Inflammatory macrophage treated with lipopolysaccharide for 4 hours (primary cell): ENCODE data around the gene MGST1.
"Not testable (repeated sequence)": the region's sequence is repeated elsewhere in the genome, so short reads cannot be mapped to it uniquely, and the experiment has no call there.

Experiments
- DNase-seq: peaks from one replicate; pipeline ENCODE4 v3.0.0-alpha.2; 2020

MGST1 gene

GRCh38 chr12:16358878-16359277 is 11.4 kb downstream of the MGST1 start:
- peak; percentile 69 for DNase-seq

DNA sequence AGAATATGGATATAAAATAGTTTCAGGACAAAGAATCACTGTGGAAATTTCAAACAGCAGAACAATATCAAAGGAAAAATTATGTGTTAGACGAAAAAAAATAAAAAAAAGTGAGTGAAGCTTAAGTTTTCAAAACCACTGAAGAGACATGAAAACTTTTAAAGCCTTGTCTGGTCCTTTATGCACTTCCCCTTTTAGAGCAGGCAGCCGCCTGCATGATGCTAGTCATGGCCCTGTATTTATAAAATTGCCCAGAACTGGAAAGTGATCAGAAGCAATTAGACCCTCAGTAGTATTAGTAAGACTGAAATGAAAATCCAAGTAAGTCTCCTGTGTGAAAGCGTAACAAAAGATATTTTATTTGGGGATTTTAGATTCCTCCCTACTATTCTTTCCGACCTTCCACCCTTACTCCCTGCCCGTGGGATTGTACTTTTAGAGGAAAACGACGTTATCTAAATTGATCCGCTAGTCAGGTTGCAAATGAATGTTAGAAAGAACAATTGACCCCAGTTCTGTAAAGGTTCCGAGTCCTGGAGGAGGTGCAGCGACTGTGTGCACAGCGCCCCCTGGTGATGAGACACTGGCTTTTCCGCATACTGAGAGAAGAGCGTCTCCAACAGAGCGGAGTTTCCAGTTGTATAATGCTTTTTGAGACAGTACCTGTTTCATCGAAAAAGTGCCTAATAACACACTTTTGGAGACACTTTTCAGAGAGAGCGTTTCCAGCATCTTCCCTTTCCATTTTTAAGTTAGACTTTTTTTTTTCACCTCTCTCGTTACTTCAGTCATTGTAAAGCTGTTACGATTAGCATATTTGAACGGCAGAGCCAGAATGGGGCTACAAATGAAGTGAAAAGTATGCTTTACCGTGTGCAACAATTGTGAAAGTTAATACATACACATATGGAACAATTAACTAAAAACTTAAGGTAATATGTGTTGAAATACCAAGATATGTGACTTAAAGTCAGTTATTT is 12.4 kb downstream of the MGST1 start:
- DNase-seq = peak; percentile 62

DNA sequence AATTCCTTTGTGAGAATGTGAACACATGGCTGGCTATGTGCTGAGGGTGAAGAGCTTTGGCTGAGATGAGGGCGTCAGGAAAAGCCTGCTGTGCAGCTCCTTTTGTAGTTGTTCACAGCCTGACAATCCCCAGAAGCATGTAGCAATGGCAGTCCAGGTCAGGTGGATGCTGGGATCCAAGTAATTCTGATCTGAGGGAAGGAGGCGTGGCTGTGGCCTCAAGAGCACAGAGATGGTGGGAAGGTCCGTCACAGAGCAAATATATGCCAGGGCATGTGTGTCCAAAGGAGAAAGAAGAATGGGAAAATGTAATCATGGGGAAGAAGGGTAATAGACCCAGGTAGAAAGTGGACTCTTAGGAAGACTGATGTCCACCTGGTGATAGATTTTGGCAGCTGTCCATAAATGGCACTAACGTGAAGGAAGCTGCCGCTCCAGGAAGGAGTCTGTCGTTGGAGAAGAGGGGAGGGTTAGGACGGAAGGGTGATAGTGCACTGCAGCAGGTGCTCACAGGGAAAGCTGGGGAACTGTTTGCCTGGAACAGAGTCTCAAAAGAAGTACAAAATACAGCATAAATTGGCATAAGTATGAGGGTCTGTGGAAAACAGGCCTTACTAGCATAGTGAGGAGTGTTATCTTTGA is 13.8 kb downstream of the MGST1 start:
- no peak for DNase-seq

DNA sequence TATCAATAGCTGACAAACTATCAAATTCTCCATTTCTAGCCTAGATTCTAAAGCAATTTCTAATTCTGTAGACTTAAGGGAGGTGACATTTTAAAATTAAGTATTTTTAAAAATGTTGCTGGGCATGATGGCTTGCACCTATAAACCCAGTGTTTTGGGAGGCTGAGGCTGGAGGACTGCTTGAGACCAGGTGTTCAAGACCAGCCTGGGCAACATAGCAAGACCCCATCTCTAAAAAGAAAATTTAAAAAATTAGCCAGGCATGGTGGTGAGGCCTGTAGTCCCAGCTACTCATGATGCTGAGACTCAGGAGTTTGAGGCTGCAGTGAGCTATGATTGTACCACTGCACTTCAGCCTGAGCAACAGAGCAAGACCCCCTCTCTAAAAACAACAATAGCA is 15.1 kb downstream of the MGST1 start:
- DNase-seq = no peak

GRCh38 chr12:16369156-16369555 is 21.7 kb downstream of the MGST1 start:
- no peak for DNase-seq

DNA sequence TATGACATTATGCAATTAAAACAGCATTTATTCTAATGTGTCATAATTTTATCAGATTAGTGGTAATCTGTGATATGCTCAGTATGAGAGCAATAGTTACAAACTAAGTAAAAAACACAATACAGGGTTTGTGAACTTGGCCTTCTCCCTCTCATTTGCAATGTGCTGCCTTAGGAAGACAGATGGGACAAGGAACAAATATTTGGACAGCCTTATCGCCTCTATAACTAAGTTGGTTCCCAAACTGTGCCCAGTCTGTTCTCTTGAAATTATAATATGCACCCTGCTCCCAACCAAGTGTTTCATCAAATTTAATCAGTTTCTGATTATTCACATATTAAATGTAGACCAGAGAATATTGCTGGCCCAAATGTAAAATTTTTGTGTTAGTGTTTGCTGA is 22.7 kb downstream of the MGST1 start:
- no peak for DNase-seq

DNA sequence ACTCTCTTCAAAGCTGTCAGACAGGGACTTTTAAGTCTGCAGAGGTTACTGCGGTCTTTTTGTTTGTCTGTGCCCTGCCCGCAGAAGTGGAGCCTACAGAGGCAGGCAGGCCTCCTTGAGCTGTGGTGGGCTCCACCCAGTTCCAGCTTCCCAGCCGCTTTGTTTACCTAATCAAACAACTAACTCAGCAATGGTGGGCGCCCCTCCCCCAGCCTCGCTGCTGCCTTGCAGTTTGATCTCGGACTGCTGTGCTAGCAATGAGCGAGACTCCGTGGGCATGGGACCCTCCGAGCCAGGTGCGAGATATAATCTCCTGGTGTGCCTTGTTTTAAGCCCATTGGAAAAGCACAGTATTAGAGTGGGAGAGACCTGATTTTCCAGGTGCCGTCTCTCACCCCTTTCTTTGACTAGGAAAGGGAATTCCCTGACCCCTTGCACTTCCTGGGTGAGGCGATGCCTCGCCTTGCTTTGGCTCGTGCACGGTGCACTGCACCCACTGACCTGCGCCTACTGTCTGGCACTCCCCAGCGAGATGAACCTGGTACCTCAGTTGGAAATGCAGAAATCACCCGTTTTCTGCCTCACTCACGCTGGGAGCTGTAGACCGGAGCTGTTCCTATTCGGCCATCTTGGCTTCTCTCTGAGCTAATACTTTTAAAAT is 35.3 kb downstream of the MGST1 start:
- DNase-seq = not testable (repeated sequence)

GRCh38 chr12:16384732-16385131 is 37.3 kb downstream of the MGST1 start:
- DNase-seq = no peak

- DNase-seq = peak; percentile 36
These were observed 38.6 kb downstream of the MGST1 start for GRCh38 chr12:16385782-16386646.

DNA sequence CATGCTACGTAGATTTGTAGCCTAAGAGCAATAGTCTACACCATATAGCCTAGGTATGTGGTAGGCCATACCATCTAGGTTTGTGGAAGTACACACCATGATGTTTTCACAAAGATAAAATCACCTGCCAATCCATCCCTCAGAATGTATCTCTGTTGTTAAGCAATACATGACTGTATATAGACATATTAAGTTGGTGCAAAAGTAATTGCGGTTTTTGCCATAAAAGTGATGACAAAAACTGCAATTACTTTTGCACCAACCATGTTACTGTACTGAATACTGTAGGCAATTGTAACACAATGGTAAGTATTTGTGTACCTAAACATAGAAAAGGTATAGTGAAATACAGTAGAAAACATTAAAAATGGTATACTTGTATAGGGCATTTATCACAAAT is 40.5 kb downstream of the MGST1 start:
- no peak for DNase-seq

- DNase-seq = peak; percentile 78
These were observed 42.1 kb downstream of the MGST1 start for GRCh38 chr12:16389594-16389993.

DNA sequence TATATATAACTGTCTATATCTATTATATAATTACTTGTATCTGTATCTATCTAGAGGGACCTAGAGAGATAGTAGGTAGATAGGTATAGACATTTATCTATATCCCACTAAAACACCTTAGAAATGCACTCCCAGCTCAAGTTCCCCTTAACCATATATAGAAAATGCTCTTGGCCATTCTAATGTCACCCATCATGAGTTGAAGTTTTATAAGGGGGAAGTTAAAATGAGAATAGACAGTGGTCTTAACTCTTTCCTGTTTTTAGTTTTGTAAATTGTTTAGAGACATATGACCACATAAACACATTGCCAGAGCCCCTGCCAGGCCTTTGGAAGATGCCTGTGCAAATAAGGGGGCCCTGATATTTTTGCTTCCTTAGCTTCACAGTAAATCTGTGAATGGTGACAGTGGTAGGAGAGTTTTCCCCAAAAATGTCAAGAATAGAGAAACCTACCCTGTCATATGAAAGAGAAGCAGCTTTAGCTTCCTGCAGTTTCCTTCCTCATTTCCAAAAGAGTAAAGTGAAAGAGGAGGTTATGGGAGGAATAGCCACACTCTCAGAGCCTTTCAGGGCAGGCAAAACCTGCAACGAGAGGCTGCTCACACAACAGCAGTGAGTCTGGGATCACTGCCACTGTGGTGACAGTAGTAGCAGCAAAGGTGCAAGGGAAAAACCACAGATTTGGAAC is 45.5 kb downstream of the MGST1 start:
- DNase-seq = peak; percentile 36

DNA sequence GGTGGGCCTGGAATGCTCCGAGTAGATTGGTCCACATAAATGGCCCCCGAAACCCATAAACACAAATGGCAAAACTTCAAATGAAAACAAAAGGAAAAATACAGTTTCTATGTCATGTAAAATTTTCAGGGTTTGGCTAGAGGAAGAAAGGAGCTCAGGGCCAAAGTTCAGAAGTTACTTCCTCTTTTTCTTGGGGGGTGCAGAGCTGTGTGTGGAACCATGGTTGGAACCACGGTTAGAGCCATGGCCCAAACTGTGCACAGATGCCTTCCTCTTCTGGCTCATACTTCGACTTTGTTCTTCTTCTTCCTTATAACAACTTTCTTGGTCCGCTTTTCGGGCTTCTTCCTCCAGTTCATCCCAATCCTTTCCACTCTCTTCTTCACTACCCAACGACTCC is 51.7 kb downstream of the MGST1 start:
- DNase-seq = peak; percentile 6

DNA sequence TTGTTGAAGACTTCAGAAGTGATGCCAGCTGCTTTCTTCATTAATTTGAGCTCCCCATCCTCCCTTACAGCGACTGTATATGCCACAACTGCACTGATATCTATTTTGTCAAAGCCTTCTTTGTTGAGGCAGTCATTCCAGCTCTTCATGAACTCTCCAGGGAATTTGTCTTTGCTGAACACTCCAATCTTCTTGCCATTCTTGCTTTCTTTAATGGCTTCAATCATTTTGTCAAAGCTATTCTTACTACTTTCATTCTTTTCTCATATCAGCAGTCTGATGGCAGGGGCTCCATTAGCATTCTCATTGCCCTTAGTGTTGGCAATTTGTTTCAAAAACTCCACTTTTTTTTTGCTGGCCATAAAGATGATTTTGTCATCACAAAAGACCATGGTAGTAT is 54.4 kb downstream of the MGST1 start:
- not testable (repeated sequence) for DNase-seq

- peak; percentile 72 for DNase-seq
These were observed 59.9 kb downstream of the MGST1 start for GRCh38 chr12:16407346-16407745.
